GM20000 (cell line): ENCODE results near the gene UBTF.

Source experiments
- DNase-seq: peaks from one replicate; pipeline ENCODE4 v3.0.0; 2012; ENCODE audit warnings: low spot score
- CTCF ChIP-seq: IDR thresholded peaks from 2 replicates; pipeline ENCODE4 v1.5.1; 2012; ENCODE audit warnings: mild to moderate bottlenecking, control low read depth; ENCODE audit errors: extremely low read depth, missing control alignments

UBTF gene

GRCh38 chr17:44218344-44219107 is 949 bp downstream of the UBTF start:
- peak; percentile 62 for TF ChIP-seq CTCF
- DNase-seq = peak; percentile 97

GRCh38 chr17:44217738-44218343 is 1.6 kb downstream of the UBTF start:
- DNase-seq = no peak
- no peak for TF ChIP-seq CTCF

- no peak for DNase-seq
- TF ChIP-seq CTCF = no peak
Measured at GRCh38 chr17:44216694-44217093, 2.8 kb downstream of the UBTF start.

- DNase-seq = peak; percentile 52
- TF ChIP-seq CTCF = no peak
Measured at GRCh38 chr17:44216173-44216572, 3.3 kb downstream of the UBTF start.

GRCh38 chr17:44214896-44215295 is 4.6 kb downstream of the UBTF start:
- no peak for DNase-seq
- no peak for TF ChIP-seq CTCF

GRCh38 chr17:44214230-44214494 is 5.3 kb downstream of the UBTF start:
- TF ChIP-seq CTCF = no peak
- DNase-seq = no peak

- no peak for TF ChIP-seq CTCF
- DNase-seq = no peak
Measured at GRCh38 chr17:44213403-44214229, 5.9 kb downstream of the UBTF start.
